ENCODE results near the gene SAAL1.
"Not testable (repeated sequence)": the region's sequence is repeated elsewhere in the genome, so short reads cannot be mapped to it uniquely, and the experiment has no call there.

Gene SAAL1, protein sequence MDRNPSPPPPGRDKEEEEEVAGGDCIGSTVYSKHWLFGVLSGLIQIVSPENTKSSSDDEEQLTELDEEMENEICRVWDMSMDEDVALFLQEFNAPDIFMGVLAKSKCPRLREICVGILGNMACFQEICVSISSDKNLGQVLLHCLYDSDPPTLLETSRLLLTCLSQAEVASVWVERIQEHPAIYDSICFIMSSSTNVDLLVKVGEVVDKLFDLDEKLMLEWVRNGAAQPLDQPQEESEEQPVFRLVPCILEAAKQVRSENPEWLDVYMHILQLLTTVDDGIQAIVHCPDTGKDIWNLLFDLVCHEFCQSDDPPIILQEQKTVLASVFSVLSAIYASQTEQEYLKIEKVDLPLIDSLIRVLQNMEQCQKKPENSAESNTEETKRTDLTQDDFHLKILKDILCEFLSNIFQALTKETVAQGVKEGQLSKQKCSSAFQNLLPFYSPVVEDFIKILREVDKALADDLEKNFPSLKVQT

DNA sequence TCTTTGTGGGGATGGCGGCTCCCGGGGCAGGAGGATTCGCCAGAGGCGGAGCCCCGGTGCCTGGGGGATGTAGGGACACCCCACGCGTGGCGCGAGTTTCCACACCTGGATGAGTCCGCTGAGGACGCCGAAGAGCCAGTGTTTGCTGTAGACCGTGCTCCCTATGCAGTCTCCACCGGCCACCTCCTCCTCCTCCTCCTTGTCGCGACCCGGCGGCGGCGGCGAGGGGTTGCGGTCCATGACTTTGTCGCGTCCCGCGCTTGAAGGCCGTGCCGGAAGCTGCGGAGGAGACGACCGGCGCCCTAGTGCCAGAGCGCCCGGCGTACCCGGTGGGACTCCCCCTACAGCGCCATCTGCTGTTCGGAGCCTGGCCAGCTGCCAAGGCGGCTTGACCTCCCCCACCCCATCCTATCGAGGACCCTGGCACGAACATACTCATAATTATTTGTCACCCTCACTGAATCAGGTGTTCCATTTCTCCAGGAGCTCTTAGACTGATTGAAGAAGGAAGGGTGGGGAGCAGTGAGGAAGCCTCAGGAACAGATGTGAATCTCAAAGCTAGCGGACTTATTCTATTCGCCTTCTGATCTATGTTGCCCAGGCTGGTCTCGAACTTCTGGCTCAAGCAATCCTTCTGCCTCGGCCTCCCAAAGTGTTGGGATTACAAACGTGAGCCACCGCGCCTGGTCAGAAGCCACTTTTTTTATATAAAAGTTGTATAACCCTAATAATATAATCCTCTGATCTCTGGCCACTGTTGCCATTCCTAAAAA, at the start of gene SAAL1:
Gene SAAL1 (minus strand): TSS at position 281 of the 773 bp plus-strand sequence. CDS start 41 bp downstream, at position 240.
- peak; percentile 88 for DNase-seq

DNA sequence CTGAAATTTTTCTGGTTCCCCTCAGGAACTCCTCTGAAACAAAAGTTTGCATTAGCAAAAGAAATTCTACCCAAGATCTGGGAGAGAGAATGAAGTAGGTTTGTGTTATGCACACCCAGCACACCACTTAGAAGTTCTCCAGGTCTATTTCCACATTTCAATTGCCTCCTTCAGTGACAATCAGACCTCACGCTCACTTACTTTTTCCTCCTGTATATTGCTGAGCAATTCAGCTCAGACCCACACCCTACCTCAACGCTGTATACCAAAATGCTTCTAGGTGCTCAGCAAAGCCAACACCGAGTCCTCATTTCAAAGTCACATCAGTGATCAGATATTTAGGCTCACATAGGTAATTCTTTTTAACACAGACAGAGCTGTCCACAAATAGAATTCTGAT, 45.7 kb upstream of the SAAL1 start:
- DNase-seq = no peak

DNA sequence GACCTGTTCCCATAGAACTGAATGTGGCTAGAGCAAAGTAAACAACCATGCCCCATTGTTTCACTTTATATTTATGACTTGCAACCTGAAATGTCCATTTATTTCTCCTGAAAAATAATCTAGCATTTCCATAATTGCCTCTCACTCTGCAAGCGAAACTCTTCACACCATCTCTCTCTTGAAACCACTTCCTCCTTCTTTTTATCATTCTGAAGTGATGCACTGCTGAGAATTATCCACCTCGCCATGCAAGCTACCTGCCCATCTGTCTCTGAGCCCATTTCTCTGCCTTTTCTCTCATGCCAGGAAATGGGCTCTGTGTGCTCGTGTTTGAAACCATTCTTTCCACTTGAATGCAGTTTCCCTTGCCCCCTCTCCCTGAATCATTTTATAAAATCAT, 40.0 kb upstream of the SAAL1 start:
- no peak for DNase-seq

DNA sequence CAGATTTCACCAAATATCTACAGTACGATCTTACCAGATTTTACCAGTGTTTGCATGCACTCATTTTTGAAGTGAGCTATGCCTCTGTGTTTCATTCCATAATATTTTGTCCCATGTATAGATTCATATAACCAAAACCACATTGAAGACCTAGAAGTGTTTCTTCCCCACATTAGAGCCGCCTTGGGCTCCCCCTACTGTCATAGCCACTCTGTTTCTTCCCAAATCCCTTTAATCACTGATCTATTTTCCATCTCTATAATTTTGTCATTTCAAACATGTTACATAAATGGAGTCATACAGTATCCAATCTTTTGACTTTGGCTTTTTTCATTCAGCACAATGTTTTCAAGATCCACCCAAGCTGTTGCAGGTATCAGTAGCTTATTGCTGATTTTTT, 39.1 kb upstream of the SAAL1 start:
- no peak for DNase-seq

DNA sequence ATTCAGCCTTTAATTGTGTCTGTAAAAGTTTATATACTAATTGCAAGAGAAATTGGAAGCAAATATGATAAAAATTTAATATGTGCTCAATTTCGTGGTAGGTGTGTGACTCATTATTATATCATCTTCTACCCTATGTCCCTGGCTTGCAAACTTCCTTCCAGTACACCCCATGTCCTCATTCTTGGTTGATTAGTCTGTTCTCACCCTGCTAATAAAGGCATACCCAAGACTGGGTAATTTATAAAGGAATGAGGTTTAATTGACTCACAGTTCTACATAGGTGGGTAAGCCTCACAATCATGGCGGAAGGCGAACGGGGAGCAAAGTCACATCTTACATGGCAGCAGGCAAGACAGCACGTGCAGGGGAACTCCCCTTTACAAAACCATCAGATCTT, 38.4 kb upstream of the SAAL1 start:
- DNase-seq = no peak

DNA sequence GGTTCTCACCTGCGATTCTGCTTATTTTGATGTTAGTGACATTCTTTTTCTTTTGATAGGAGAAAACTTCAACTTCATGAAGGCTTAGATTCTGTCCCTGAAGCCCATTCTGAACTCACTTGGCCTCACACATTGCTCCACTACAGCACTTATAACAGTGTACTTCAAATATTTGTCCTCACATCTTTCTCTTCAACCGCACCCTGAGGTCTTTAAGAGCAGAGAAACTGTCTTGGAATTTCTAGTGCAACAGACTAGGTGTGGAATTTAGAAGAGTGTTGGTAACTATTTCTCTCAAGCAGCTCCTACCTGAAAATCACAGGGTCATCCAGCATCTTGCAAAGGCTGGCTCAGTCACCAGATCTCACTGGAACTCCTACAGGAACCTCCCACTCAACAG, 34.3 kb upstream of the SAAL1 start:
- no peak for DNase-seq

DNA sequence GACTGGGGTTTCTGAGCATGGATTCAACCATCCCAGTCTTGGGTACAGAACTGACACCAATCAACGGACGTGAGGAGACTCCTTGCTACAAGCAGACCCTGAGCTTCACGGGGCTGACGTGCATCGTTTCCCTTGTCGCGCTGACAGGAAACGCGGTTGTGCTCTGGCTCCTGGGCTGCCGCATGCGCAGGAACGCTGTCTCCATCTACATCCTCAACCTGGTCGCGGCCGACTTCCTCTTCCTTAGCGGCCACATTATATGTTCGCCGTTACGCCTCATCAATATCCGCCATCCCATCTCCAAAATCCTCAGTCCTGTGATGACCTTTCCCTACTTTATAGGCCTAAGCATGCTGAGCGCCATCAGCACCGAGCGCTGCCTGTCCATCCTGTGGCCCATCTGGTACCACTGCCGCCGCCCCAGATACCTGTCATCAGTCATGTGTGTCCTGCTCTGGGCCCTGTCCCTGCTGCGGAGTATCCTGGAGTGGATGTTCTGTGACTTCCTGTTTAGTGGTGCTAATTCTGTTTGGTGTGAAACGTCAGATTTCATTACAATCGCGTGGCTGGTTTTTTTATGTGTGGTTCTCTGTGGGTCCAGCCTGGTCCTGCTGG, 31.4 kb upstream of the SAAL1 start:
- DNase-seq = no peak

DNA sequence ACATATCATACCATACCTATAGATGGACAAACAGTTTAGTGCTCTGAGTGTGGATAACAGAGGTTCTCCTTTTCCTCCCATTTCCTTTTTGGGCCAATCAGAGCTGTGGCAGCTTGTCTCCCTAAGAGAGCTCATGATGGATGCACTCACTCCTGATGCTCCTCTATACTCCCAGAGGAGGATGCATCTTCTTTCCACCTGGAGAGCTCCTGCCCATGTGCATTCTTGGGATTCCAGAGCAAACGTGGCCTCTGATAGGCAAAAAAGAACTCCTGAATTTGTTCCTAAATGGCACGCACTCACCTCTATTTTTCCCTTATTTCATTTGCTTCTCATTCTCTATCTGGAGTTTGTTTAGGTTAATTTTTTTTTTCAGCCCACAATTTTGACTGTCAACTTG, 29.4 kb upstream of the SAAL1 start:
- no peak for DNase-seq

DNA sequence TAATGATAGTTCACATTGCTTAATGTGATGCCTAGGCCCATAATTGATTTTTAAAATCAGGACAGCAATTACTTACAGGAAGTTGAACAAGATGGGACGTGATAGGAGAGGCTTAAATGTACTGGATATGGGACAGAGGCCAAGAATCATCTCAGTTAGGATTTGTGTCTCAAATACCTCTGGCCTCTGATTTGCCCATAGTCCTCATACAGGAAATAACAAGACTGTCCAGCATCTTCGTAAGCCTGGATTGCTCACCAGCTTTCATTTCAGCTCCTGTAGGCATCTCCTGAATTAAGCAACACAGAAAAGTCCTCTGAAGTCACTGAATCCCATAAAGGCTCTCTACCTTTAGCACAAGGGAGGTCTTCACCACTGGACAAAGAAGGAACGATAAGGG, 26.5 kb upstream of the SAAL1 start, which contains the start of gene MRGPRX3:
Gene MRGPRX3 (plus strand): TSS at position 231 of the 400 bp plus-strand sequence. CDS start 4,632 bp downstream, outside the sequence.
- DNase-seq = no peak

DNA sequence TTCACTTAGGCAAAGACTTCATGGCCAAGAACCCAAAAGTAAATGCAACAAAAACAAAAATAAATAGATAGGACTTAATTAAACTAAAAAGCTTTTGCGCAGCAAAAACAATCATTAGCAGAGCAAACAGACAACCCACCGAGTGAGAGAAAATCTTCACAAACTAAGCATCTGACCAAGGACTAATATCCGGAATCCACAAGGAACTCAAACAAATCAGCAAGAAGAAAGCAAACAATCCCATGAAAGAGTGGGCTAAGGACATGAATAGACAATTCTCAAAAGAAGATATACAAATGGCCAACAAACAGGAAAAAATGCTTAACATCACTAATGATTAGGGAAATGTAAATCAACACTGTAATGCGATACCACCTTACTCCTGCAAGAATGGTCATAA, 25.2 kb upstream of the SAAL1 start:
- not testable (repeated sequence) for DNase-seq

DNA sequence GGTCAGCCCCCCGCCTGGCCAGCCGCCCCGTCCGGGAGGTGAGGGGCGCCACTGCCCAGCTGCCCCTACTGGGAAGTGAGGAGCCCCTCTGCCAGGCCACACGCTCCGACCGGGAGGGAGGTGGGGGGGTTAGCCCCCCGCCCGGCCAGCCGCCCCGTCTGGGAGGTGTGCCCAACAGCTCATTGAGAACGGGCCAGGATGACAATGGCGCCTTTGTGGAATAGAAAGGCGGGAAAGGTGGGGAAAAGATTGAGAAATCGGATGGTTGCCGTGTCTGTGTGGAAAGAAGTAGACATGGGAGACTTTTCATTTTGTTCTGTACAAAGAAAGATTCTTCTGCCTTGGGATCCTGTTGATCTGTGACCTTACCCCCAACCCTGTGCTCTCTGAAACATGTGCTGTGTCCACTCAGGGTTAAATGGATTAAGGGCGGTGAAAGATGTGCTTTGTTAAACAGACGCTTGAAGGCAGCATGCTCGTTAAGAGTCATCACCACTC, 15.5 kb upstream of the SAAL1 start:
- DNase-seq = not testable (repeated sequence)

DNA sequence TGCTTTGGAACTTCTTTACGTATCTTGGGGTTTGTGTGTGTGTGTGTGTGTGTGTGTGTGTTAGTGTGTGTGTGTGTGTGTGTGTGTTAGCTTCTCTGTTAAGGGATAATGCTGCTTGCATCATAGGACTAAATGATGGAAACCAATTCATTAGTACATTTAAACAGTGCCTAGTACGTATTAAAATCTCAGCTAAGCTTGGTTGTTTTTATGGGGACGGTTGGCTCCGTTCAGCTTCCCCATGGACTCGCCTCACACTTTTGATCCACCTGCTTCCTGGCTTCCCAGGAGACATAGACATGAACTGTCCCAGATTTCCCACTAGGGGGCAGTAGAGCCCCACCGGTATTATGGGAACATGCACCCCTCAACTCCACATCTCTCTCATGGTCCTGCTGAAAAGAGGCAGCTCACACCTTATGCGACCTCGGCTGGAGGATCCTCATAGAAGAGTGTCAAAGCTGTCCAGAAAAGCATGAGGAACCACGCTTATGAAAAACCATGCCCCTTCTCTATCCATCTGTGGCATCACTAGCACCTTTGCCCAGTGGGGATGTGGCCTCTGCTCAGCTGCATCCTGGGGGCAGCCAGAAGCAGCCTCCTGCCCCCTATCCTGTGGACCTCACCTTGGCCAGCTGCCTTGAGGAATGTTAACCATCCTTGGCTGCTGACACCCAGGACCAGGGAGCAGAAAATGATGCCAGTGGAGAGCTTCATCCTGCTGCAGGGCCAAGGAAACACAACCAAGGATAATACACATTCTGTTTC, 9.7 kb upstream of the SAAL1 start:
- peak; percentile 71 for DNase-seq

DNA sequence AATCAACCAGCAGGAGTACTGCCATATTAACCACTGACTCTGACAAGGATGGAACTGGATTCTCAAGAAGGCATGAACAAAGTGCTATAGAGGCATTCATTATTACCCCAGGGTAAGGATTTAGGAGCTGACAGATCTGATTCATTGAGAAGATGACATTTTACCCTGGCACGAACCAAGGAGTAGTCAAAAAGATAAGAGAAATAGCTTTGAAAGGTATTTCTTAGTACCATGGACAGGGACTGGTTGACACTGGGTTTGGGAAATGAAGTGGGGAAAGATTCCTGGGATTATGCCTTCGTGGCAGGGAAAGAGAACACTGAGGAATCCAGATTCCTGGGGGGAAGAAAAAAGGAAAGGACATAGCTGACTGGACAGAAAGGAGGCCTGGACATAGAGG, 5.1 kb upstream of the SAAL1 start:
- DNase-seq = no peak

DNA sequence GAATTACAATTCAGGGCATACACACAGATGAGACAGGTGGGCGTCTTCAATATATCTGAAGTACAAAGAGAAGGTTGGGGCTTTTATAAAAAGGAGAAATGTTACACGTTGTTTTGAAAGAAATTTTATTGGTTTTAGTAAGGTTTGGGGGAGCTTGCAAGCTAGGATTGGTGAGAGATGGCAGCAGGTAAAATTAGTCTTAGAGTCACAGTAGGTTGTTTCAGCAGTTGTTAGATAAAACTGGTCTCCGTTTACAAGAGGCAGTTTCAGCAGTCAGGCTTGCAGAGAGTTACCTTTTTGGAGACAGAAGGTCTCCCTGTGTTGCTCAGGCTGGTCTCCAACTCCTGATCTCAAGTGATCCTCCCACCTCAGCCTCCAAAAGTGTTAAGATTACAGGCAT, 2.4 kb upstream of the SAAL1 start:
- no peak for DNase-seq

DNA sequence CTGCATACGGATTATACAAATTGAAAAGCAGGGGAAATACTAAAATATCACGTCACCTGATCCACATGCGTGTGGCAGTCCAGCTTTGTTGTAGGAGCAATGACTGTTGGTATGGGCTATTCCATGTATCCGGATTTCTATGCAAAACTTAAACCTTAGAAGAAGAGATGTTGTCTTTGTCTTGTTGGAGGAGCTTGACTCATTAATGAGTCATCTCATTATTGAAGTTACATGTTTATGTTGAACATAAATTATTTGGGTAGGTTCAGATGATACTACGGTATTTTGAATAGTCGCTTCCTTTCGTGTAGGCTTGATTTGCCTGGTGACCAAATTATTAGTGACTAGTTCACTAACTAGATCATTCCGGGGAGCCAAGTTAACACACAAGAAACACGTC, 806 bp upstream of the SAAL1 start:
- no peak for DNase-seq

DNA sequence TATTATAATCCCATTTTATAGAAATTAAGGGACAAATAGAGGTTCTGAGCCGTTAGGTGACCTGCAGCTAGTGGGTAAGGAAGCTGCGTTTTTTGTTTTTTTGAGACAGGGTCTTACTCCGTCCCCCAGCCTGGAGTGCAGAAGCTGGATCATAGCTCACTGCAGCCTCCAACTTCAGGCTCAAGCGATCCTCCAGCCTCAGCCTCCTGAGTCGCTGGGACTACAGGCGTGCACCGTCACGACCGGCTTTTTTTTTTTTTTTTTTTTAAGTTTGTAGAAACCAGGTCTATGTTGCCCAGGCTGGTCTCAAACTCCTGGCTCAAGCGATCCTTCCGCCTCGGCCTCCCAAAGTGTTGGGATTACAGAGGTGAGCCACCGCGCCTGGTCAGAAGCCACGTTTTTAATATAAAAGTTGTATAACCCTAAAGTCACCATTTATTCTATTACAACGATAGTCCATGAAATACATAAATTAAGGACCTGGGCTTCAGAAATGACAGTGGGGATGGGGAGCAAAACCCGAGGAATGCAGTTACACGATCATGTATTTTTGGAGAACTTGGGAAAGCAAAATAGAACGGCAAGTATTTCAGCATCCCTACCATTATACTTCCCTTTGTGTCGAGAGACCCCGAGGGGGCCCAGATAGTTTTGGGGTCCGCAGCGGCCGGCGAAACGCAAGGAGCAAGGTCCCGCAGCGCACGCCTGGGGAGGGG, 638 bp downstream of the SAAL1 start:
- no peak for DNase-seq

DNA sequence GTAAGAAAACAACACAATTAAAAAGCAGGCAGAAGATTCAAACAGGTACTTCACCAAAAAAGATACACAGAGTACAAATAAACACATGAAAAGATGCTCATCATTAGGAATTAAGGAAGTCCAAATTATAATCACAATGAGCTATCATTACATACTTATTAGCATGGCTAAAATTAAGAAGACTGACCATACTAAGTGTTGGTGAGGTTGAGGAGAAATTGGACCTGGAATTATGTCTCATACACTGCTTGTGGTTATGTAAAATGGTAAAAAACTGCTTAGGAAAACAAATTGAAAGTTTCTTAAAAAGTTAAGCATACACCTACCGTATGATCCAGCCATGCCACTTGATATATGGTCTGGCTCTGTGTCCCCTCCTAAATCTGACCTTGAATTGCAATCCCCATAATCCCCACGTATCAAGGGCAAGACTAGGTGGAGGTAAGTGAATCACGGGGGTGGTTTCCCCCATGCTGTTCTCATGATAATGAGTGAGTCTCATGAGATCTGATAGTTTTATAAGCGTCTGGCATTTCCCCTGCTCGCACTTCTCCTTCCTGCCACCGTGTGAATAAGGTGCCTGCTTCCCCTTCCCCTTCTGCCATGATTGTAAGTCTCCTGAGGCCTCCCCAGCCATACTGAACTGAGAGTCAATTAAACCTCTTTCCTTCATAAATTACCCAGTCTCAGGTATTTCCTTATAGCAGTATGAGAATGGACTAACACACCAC, 4.8 kb downstream of the SAAL1 start:
- no peak for DNase-seq

DNA sequence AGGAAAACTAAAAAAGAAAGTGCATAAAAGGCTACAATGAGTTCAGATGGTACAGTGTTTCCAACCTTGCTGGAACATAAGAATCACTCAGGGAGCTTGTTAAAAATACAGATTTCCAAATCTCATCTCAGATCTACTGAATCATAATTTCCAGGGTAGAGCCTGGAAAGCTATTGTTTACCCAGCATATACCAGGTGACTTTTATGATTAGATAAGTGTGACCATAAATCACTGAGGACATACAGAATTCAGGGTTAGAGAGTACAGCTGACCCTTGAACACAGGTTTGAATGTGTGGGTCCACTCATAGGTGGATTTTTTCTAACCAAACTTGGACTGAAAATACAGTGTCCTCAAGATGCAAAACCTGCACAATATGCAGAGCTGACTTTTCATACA, 11.9 kb downstream of the SAAL1 start:
- no peak for DNase-seq

DNA sequence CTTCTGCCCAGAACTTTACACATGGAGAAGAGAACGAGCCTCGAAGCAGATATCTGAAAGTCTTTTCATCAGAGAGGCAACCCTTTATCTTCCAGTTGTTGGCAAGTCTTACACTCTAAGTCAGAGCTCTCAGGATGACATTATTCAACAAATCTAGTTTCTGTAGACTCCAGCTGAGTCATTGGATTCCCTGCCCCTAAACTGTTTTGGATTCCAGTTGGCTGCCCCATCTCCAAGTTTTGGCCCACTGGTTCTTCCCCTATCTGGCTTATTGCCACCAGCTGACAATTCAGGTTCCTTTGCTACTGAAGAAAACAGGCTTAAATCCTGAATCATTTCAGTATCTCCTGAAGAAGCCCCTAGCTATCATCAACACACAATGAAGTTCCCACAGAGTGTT, 14.2 kb downstream of the SAAL1 start:
- no peak for DNase-seq

DNA sequence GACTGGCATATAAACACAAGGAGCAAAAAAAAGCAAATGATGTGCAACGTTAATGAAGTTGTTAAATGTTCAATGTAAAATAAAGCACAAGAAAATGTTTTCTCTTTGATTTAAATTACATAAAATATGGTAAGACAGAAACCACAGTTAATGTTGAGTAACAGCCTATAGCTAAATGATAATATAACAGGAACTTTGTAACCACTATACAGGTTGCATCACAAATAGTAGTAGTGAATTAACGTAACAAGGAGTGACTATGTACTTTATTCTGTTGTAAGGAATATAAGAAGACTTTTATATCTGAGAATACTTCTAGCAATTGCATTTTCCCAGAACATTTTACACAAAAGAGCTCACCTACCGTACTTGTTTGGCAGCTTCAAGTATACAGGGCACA, 16.9 kb downstream of the SAAL1 start:
- DNase-seq = no peak

DNA sequence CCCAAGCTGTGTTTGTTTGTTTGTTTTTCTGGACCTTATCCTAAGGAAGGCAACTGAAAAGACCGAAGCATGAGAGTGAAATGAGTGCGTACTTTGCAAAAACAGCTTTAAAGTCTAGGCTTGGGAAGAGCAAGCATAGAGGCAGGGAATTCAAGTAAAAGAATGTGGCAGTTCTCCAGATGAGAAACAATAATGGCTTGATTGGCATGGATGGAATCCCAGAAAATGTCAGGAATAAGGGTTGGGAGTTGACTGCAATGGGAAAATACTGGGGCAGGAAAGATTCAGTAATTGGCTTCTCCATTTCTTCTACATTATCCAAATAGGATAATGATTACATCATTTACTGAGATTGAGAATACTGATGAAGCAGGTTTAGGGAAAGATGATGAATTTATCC, 17.5 kb downstream of the SAAL1 start:
- no peak for DNase-seq
